NCI-H187 treated with DMSO at 0.1 percent for 48 hours (cell line): ENCODE results near the gene BANP.
"Not testable (repeated sequence)": the region's sequence is repeated elsewhere in the genome, so short reads cannot be mapped to it uniquely, and the experiment has no call there.

ENCODE experiments used
- DNase-seq: peaks from one replicate; lab custom pipeline; 2025; lab: John Stamatoyannopoulos, UW

BANP gene

GRCh38 chr16:88103011-88103410, 151.8 kb downstream of the BANP start:
- DNase-seq, result no peak

- DNase-seq, result no peak
Observed at GRCh38 chr16:88103581-88104188, 152.5 kb downstream of the BANP start.

GRCh38 chr16:88104363-88104762, 153.1 kb downstream of the BANP start:
- not testable (repeated sequence) for DNase-seq

GRCh38 chr16:88105574-88106140, 154.4 kb downstream of the BANP start:
- DNase-seq, result not testable (repeated sequence)

- DNase-seq, result not testable (repeated sequence)
Observed at GRCh38 chr16:88106566-88106965, 155.3 kb downstream of the BANP start.

GRCh38 chr16:88108762-88109161, 157.5 kb downstream of the BANP start:
- no peak for DNase-seq

- DNase-seq, result not testable (repeated sequence)
Observed at GRCh38 chr16:88109726-88110621, 158.7 kb downstream of the BANP start.

GRCh38 chr16:88110875-88111494, 159.8 kb downstream of the BANP start:
- not testable (repeated sequence) for DNase-seq

- not testable (repeated sequence) for DNase-seq
Observed at GRCh38 chr16:88111976-88112375, 160.7 kb downstream of the BANP start.

GRCh38 chr16:88113545-88114045, 162.4 kb downstream of the BANP start:
- DNase-seq, result no peak

GRCh38 chr16:88114541-88115228, 163.5 kb downstream of the BANP start:
- DNase-seq, result not testable (repeated sequence)

GRCh38 chr16:88116121-88116520, 164.9 kb downstream of the BANP start:
- no peak for DNase-seq

- DNase-seq, result no peak
Observed at GRCh38 chr16:88117476-88117868, 166.2 kb downstream of the BANP start.

- DNase-seq, result no peak
Observed at GRCh38 chr16:88118376-88118775, 167.1 kb downstream of the BANP start.

- not testable (repeated sequence) for DNase-seq
Observed at GRCh38 chr16:88118852-88119741, 167.9 kb downstream of the BANP start.

GRCh38 chr16:88119881-88120751, 168.9 kb downstream of the BANP start:
- DNase-seq, result not testable (repeated sequence)

GRCh38 chr16:88120812-88121211, 169.6 kb downstream of the BANP start:
- DNase-seq, result no peak

- not testable (repeated sequence) for DNase-seq
Observed at GRCh38 chr16:88121391-88121790, 170.2 kb downstream of the BANP start.

GRCh38 chr16:88121886-88122580, 170.8 kb downstream of the BANP start:
- DNase-seq, result no peak
